GM23338 (cell line): ENCODE results near the gene FCN3. TPM values are rescaled to one million over a fixed set of nuclear protein-coding genes. Genes with fewer than 3 reads are reported as not detected.

Source experiments
- ATAC-seq: fragments of 200-7000 bp; cut with Tn5 transposase; 3 replicates; pipeline ENCODE4 v1.9.1; 2020
- DNase-seq: peaks from one replicate; pipeline ENCODE4 v3.0.0-alpha.2; 2015; ENCODE audit warnings: low spot score
- H2AFZ ChIP-seq: fragments of 200-600 bp; sonication (generic); 2 replicates; pipeline ENCODE4 v1.8.0; 2016; ENCODE audit warnings: antibody characterized with exemption, mild to moderate bottlenecking, moderate library complexity
- H3F3A ChIP-seq: fragments of 200-600 bp; sonication (generic); replicated peaks from 2 replicates; pipeline ENCODE4 v1.8.0; 2017; ENCODE audit warnings: antibody characterized with exemption, mixed run types, low read depth
- H3K27ac ChIP-seq: fragments of 200-600 bp; sonication (generic); 2 replicates; pipeline ENCODE4 v1.6.1; 2016; ENCODE audit warnings: low read depth
- H3K27me3 ChIP-seq: fragments of 200-600 bp; sonication (generic); 2 replicates; pipeline ENCODE4 v1.8.0; 2016; ENCODE audit warnings: mild to moderate bottlenecking, mixed run types, moderate library complexity; ENCODE audit not compliant: insufficient read depth
- H3K36me3 ChIP-seq: fragments of 200-600 bp; sonication (generic); 2 replicates; pipeline ENCODE4 v1.8.0; 2016; ENCODE audit warnings: mild to moderate bottlenecking; ENCODE audit not compliant: insufficient read depth
- H3K4me1 ChIP-seq: fragments of 200-600 bp; sonication (generic); 2 replicates; pipeline ENCODE4 v1.8.0; 2016; ENCODE audit warnings: mild to moderate bottlenecking, moderate library complexity; ENCODE audit not compliant: insufficient read depth
- H3K4me2 ChIP-seq: fragments of 200-600 bp; sonication (generic); 2 replicates; pipeline ENCODE4 v1.7.1; 2017; ENCODE audit warnings: mixed run types
- H3K4me3 ChIP-seq: fragments of 200-600 bp; sonication (generic); 2 replicates; pipeline ENCODE4 v1.6.1; 2016; ENCODE audit warnings: mixed run types
- H3K79me2 ChIP-seq: fragments of 200-600 bp; sonication (generic); replicated peaks from 2 replicates; pipeline ENCODE4 v1.8.0; 2017; ENCODE audit warnings: mild to moderate bottlenecking; ENCODE audit not compliant: insufficient read depth
- H3K9me2 ChIP-seq: fragments of 200-600 bp; sonication (generic); 2 replicates; pipeline ENCODE4 v1.8.0; 2017; ENCODE audit not compliant: insufficient read depth
- H4K20me1 ChIP-seq: fragments of 200-600 bp; sonication (generic); replicated peaks from 2 replicates; pipeline ENCODE4 v1.8.0; 2017; ENCODE audit warnings: mild to moderate bottlenecking; ENCODE audit not compliant: insufficient read depth
- H3K27ac Mint-ChIP-seq: 2 replicates; pipeline ENCODE4 v1.8.0; 2020; ENCODE audit warnings: inconsistent platforms, mild to moderate bottlenecking, moderate library complexity, mixed read lengths
- H3K27me3 Mint-ChIP-seq: 3 replicates; pipeline ENCODE4 v1.8.0; 2022; ENCODE audit warnings: low read depth, mild to moderate bottlenecking, moderate library complexity, mixed read lengths, inconsistent platforms; ENCODE audit not compliant: insufficient read depth, poor library complexity
- H3K36me3 Mint-ChIP-seq: 3 replicates; pipeline ENCODE4 v1.8.0; 2021; ENCODE audit warnings: low read depth, mild to moderate bottlenecking, inconsistent platforms, moderate library complexity, mixed read lengths
- H3K4me1 Mint-ChIP-seq: 3 replicates; pipeline ENCODE4 v1.8.0; 2020; ENCODE audit warnings: mild to moderate bottlenecking, inconsistent platforms, mixed read lengths
- H3K4me3 Mint-ChIP-seq: 3 replicates; pipeline ENCODE4 v1.8.0; 2021; ENCODE audit warnings: moderate library complexity, mild to moderate bottlenecking, inconsistent platforms, mixed read lengths
- H3K9me3 Mint-ChIP-seq: 3 replicates; pipeline ENCODE4 v1.8.0; 2020; ENCODE audit warnings: moderate library complexity, mild to moderate bottlenecking, inconsistent platforms, mixed read lengths
- CREB1 ChIP-seq: fragments of 250-450 bp; sonication (Bioruptor Pico); IDR thresholded peaks from 2 replicates; pipeline ENCODE4 v1.5.0; 2020; ENCODE audit warnings: low read depth, mild to moderate bottlenecking, moderate library complexity
- CTCF ChIP-seq, 2 experiments: fragments of 200-600 bp in 1 of 2; sonication (generic) in 1 of 2; conservative IDR thresholded peaks; 2 replicates each; pipeline versions ENCODE4 v1.5.1 to v1.6.1; 2016 to 2017; ENCODE audit warnings: antibody characterized with exemption in 2 of 2, low read depth in 2 of 2, mild to moderate bottlenecking in 2 of 2, moderate library complexity in 1 of 2
- EZH2 ChIP-seq: fragments of 200-600 bp; sonication (generic); IDR thresholded peaks from one replicate; pipeline ENCODE4 v1.8.0; 2017; ENCODE audit warnings: antibody characterized with exemption, mild to moderate bottlenecking, low read depth; ENCODE audit not compliant: unreplicated experiment
- EZH2phosphoT487 ChIP-seq: fragments of 200-600 bp; sonication (generic); IDR thresholded peaks from one replicate; pipeline ENCODE4 v1.8.1; 2018; ENCODE audit warnings: antibody characterized with exemption; ENCODE audit not compliant: unreplicated experiment
- JUNB ChIP-seq: IDR thresholded peaks from one replicate; pipeline ENCODE4 v1.6.1; 2016; ENCODE audit warnings: antibody characterized with exemption; ENCODE audit not compliant: unreplicated experiment
- NANOG ChIP-seq: IDR thresholded peaks from 2 replicates; pipeline ENCODE4 v1.6.1; 2016; ENCODE audit warnings: antibody characterized with exemption, borderline replicate concordance
- POLR2AphosphoS5 ChIP-seq: IDR thresholded peaks from 2 replicates; pipeline ENCODE4 v1.6.1; 2016; ENCODE audit warnings: antibody characterized with exemption, low read depth
- REST ChIP-seq: IDR thresholded peaks from one replicate; pipeline ENCODE4 v1.6.1; 2018; ENCODE audit warnings: antibody characterized with exemption; ENCODE audit not compliant: unreplicated experiment
- STAT1 ChIP-seq: IDR thresholded peaks from one replicate; pipeline ENCODE4 v1.6.1; 2016; ENCODE audit warnings: antibody characterized with exemption; ENCODE audit not compliant: unreplicated experiment
- ZNF114 ChIP-seq: fragments of 250-450 bp; sonication (Bioruptor Pico); IDR thresholded peaks from 2 replicates; pipeline ENCODE4 v1.5.0; 2020; ENCODE audit warnings: mild to moderate bottlenecking, moderate library complexity
- ZNF331 ChIP-seq: fragments of 250-450 bp; sonication (Bioruptor Pico); IDR thresholded peaks from 2 replicates; pipeline ENCODE4 v1.5.0; 2020; ENCODE audit warnings: low read depth, mild to moderate bottlenecking, moderate library complexity
- polyA plus RNA-seq: library from polyadenylated mRNA; unstranded; fragments of >200 nt; fragmentation: Nextera tagmentation; extraction: Ambion mirVana; gene quantifications from 2 replicates; pipeline ENCODE4 v1.2.1, GENCODE V29; 2016
- total RNA-seq: library from RNA; depleted of rRNA; stranded (reverse); fragments of >200 nt; shearing (Covaris generic); gene quantifications from 2 replicates; pipeline ENCODE4 v1.2.3, GENCODE V29; 2014
- TF ChIP-seq, protein P1 (sequence below): IDR thresholded peaks from 2 replicates; pipeline ENCODE4 v1.6.1; 2016; ENCODE audit warnings: antibody characterized with exemption
- TF ChIP-seq, protein P2 (sequence below): fragments of 250-450 bp; sonication (Bioruptor Pico); IDR thresholded peaks from 2 replicates; pipeline ENCODE4 v1.5.0; 2020; ENCODE audit warnings: mild to moderate bottlenecking, moderate library complexity

FCN3 gene
- total and polyA plus RNA-seq, 2 experiments from 2014 or later: 0.49 TPM; not detected in 1

DNA sequence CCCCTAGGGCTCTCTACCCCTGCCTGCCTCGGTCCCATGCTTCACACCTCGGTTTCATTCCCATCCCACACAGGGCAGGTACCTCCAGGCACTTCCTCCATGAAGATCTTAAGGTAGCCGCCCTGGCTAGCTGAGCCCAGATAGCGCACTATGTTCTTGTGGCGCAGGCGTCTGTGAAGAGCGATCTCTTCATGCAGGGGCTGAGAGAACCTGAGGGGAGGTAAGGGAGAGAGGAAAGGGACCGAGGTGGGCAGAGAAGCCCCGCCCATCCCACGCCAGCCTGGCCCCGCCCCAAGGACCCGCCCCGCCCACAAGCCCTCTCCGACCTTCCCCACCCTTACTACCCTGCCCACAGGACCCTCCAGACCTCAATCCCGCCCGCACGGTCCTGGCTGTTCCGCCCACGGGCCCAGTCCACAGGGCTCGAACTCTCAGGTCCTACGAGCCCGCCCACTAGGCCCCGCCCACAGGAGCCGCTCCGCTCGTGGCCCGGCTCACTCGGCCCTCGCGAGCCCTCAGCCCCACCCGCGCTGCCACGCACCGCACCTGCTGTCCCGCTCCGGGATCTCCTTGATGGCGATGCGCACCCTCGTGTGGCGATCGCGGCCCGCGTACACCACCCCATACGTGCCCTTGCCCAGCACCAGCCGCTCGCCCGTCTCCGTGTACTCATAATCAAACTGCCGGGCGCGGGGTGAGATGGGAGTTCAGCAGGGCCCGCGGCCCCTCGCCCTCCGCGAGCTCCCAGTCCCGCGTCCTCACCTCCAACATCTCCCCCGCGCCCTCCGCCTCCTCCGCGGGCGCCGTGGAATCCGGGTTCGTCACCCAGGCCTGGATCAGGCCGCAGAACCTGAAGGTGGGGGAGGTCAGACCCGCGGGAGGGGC is 14.2 kb downstream of the FCN3 start:
- Histone ChIP-seq H3K4me3 (peak overlapping the region; percentile 88), H3K9me2 (no peaks in the 10 kb centered on the region), H2AFZ (peak overlapping the region; percentile 97), H3F3A (0 out of 2 replicates have a peak, but pooled peaks cover 8% of the 10 kb centered on the region), H3K27me3 (peaks cover 47% of the 10 kb centered on the region), H3K4me1 (peaks cover 20% of the 10 kb centered on the region), H3K4me2 (peak overlapping the region; percentile 94), H3K79me2 (no peaks in the 10 kb centered on the region), H3K36me3 (no peaks in the 10 kb centered on the region), H4K20me1 (no peaks in the 10 kb centered on the region), H3K27ac (no peak overlapping the region)
- Mint-ChIP-seq H3K4me1 (peaks cover 29% of the 10 kb centered on the region), H3K9me3 (no peaks in the 10 kb centered on the region), H3K4me3 (peak overlapping the region; percentile 74), H3K27me3 (peaks cover 46% of the 10 kb centered on the region), H3K36me3 (peaks cover 5% of the 10 kb centered on the region; the same call in 1 of the 3 replicates), H3K27ac (no peak overlapping the region)
- peak; percentile 41 for ATAC-seq
- peak; percentile 72 for DNase-seq
- TF ChIP-seq POLR2AphosphoS5 (peak; percentile 57), CREB1 (CRISPR knock-in tag) (no peak), EZH2 (peak; percentile 22), CTCF (conservative IDR thresholded peaks at IDR 0.05; ENCODE audit: low read depth in 2 of 2) (no peak), JUNB (no peak), ZNF331 (CRISPR knock-in tag) (no peak), ZNF114 (CRISPR knock-in tag) (no peak), NANOG (no peak), REST (no peak), EZH2phosphoT487 (no peak), STAT1 (no peak)
- TF ChIP-seq, protein P1, sequence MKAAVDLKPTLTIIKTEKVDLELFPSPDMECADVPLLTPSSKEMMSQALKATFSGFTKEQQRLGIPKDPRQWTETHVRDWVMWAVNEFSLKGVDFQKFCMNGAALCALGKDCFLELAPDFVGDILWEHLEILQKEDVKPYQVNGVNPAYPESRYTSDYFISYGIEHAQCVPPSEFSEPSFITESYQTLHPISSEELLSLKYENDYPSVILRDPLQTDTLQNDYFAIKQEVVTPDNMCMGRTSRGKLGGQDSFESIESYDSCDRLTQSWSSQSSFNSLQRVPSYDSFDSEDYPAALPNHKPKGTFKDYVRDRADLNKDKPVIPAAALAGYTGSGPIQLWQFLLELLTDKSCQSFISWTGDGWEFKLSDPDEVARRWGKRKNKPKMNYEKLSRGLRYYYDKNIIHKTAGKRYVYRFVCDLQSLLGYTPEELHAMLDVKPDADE: no peak
- TF ChIP-seq, protein P2, sequence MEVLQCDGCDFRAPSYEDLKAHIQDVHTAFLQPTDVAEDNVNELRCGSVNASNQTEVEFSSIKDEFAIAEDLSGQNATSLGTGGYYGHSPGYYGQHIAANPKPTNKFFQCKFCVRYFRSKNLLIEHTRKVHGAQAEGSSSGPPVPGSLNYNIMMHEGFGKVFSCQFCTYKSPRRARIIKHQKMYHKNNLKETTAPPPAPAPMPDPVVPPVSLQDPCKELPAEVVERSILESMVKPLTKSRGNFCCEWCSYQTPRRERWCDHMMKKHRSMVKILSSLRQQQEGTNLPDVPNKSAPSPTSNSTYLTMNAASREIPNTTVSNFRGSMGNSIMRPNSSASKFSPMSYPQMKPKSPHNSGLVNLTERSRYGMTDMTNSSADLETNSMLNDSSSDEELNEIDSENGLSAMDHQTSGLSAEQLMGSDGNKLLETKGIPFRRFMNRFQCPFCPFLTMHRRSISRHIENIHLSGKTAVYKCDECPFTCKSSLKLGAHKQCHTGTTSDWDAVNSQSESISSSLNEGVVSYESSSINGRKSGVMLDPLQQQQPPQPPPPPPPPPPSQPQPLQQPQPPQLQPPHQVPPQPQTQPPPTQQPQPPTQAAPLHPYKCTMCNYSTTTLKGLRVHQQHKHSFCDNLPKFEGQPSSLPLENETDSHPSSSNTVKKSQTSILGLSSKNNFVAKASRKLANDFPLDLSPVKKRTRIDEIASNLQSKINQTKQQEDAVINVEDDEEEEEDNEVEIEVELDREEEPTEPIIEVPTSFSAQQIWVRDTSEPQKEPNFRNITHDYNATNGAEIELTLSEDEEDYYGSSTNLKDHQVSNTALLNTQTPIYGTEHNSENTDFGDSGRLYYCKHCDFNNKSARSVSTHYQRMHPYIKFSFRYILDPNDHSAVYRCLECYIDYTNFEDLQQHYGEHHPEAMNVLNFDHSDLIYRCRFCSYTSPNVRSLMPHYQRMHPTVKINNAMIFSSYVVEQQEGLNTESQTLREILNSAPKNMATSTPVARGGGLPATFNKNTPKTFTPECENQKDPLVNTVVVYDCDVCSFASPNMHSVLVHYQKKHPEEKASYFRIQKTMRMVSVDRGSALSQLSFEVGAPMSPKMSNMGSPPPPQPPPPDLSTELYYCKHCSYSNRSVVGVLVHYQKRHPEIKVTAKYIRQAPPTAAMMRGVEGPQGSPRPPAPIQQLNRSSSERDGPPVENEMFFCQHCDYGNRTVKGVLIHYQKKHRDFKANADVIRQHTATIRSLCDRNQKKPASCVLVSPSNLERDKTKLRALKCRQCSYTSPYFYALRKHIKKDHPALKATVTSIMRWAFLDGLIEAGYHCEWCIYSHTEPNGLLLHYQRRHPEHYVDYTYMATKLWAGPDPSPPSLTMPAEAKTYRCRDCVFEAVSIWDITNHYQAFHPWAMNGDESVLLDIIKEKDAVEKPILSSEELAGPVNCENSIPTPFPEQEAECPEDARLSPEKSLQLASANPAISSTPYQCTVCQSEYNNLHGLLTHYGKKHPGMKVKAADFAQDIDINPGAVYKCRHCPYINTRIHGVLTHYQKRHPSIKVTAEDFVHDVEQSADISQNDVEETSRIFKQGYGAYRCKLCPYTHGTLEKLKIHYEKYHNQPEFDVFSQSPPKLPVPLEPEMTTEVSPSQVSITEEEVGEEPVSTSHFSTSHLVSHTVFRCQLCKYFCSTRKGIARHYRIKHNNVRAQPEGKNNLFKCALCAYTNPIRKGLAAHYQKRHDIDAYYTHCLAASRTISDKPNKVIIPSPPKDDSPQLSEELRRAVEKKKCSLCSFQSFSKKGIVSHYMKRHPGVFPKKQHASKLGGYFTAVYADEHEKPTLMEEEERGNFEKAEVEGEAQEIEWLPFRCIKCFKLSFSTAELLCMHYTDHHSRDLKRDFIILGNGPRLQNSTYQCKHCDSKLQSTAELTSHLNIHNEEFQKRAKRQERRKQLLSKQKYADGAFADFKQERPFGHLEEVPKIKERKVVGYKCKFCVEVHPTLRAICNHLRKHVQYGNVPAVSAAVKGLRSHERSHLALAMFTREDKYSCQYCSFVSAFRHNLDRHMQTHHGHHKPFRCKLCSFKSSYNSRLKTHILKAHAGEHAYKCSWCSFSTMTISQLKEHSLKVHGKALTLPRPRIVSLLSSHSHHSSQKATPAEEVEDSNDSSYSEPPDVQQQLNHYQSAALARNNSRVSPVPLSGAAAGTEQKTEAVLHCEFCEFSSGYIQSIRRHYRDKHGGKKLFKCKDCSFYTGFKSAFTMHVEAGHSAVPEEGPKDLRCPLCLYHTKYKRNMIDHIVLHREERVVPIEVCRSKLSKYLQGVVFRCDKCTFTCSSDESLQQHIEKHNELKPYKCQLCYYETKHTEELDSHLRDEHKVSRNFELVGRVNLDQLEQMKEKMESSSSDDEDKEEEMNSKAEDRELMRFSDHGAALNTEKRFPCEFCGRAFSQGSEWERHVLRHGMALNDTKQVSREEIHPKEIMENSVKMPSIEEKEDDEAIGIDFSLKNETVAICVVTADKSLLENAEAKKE (CRISPR knock-in tag): no peak
